ENCODE measurements around the gene PLS1.

The PLS1 gene

DNA sequence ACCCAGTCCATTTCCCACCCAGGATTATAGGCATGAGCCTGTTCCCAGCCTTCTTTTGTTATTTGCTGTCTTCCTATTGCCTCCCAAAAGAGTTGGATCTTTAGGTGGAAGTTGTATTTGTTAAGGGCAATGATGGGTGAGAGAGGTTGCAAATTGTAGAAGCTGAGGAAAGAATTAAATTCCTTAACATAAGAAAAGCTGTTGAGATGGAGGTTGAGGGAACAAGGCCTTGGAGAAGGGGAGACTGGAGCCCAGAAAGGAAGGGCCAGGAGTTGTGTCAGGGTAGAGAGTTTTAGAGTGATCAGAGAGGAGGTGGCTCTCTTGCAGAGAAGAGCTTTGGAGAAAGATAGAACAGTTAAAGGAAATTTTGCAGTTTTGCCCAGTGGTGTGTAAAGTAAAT is 46.8 kb downstream of the PLS1 start:
- TF ChIP-seq, protein P1, sequence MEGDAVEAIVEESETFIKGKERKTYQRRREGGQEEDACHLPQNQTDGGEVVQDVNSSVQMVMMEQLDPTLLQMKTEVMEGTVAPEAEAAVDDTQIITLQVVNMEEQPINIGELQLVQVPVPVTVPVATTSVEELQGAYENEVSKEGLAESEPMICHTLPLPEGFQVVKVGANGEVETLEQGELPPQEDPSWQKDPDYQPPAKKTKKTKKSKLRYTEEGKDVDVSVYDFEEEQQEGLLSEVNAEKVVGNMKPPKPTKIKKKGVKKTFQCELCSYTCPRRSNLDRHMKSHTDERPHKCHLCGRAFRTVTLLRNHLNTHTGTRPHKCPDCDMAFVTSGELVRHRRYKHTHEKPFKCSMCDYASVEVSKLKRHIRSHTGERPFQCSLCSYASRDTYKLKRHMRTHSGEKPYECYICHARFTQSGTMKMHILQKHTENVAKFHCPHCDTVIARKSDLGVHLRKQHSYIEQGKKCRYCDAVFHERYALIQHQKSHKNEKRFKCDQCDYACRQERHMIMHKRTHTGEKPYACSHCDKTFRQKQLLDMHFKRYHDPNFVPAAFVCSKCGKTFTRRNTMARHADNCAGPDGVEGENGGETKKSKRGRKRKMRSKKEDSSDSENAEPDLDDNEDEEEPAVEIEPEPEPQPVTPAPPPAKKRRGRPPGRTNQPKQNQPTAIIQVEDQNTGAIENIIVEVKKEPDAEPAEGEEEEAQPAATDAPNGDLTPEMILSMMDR (conservative IDR thresholded peaks at IDR 0.05; ENCODE audit: low read length), result no peak
- H3K4me3 ChIP-seq (ENCODE audit: low read length), result no peak overlapping the region
- no peak for DNase-seq (ENCODE audit: low read depth)

DNA sequence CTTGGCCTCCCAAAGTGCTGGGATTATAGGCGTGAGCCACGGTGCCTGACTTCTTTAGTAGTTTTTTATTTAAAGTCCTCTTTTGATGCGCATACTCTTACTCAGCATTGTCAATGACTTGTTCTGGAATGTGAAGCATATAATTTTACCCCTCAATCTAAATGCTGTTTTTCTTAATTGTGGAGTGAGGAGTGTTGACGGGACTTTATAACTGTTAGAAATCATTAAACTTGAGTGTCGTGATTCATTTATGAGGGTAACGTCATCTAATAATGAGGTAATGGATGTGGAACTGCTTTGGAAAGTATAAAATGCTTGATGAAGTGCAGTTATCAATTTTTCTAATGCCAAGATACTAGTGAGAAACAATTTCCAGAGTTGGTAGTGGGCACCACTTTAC is 48.3 kb downstream of the PLS1 start:
- TF ChIP-seq, protein P1 (conservative IDR thresholded peaks at IDR 0.05; ENCODE audit: low read length), result no peak
- H3K4me3 ChIP-seq (ENCODE audit: low read length), result no peak overlapping the region
- no peak for DNase-seq (ENCODE audit: low read depth)

DNA sequence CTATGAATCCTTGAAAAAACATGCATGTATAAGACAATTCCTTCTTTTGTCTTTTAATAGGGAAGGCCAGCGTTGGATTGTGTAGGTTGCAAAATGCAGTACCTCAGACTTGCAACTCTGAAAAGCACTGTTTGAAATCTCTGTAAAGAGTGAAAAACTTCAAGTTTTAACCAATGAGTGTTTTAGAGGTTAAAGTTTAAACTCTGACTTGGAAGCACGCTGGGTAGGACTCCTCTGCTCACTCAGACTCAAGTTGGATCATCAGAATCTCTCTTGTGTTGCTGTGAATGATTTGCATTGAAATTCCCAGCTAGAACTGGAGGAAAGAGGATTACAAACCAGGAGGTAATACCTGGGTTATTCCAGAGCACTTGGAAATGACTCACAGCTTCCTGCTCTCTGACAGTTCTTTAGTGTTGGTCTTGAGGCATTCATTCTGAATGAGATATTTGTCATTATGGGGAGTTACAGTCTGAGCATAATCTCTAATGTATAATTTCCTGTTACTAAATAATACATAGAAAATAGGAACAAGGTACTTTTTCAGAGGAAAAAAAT is 49.1 kb downstream of the PLS1 start:
- no peak for DNase-seq (ENCODE audit: low read depth)
- TF ChIP-seq, protein P1 (conservative IDR thresholded peaks at IDR 0.05; ENCODE audit: low read length), result no peak
- H3K4me3 ChIP-seq (ENCODE audit: low read length), result no peak overlapping the region

DNA sequence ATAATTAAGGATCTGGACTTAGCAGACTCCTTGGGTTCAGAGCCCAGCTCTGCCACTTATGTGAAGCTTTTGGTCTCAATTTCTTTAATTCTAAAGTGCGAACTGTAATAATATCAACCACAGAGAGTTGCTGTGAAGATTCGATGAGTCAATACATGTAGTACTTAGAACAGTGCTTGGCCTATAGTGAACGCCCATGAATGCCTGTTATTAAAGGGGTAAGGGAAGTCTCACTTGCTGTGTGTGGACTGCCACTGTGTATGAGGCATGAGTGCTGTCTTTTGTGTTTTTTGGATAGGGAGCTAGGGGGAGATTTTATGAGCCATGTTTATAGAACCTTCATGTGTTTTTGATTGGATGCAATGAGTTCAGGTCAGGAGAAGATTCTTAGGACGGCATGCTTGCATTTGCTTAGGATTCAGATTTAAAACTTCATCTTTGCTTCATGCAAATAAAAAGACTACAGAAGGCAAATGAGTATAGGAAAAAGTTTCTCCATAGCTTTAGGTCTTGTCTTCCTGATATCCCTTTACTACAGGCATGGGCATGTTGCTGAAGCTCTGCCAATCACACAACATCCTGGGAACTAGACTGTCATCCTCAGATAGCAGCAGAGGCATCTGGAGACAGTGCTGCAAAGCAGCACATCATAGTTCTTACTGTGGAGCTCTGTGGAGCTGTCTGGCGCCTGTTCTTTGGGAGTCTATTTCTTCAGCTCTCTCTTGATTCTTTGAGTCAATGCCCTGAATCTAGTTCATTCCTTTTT is 50.0 kb downstream of the PLS1 start:
- TF ChIP-seq, protein P1 (conservative IDR thresholded peaks at IDR 0.05; ENCODE audit: low read length), result no peak
- no peak overlapping the region for H3K4me3 ChIP-seq (ENCODE audit: low read length)
- DNase-seq (ENCODE audit: low read depth), result no peak

DNA sequence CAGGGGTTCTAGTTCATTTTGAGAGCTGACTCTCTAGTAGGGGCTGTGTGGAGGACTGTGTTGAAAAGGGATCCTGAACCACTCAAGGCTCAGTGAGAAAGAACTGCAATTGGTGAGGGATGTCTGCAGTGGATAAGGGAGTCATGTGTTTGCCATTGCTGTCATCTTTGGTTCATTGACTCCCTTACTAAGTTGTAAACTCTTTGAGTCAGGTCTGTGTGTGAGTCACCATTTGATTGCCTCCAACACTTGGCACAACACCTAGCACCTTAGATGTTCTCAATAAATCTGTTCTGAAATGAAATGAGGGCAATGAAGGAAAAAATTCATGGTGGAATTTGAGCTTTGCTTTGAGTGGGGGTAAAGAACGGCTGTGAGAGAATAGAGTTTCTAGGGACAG is 51.7 kb downstream of the PLS1 start:
- no peak overlapping the region for H3K4me3 ChIP-seq (ENCODE audit: low read length)
- DNase-seq (ENCODE audit: low read depth), result no peak
- TF ChIP-seq, protein P1 (conservative IDR thresholded peaks at IDR 0.05; ENCODE audit: low read length), result no peak

DNA sequence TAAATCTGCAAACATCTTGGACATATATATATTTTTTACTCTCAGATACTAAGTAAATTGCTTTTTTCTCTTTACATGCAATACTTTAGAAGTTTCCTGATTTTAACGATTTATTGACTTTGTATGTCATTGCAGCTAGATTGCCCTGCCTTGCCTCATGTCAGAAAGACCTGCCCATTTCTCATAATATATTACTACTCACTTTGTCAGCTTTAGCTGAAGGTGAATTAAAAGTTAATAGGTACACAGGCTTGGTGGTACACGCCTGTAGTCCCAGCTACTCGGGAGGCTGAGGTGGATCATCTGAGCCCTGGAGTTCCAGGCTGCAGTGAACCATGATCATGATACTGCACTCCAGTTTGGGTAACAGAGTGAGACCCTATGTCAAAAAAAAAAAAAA is 52.8 kb downstream of the PLS1 start:
- H3K4me3 ChIP-seq (ENCODE audit: low read length), result no peak overlapping the region
- DNase-seq (ENCODE audit: low read depth), result no peak
- TF ChIP-seq, protein P1 (conservative IDR thresholded peaks at IDR 0.05; ENCODE audit: low read length), result no peak
